Measurements from ENCODE around the gene TP63. TPM values are rescaled to one million over a fixed set of nuclear protein-coding genes. Genes with fewer than 3 reads are reported as not detected.

The TP63 gene
- total RNA-seq, 1 experiment from 2014 or later, result 41.9 TPM

GRCh38 chr3:189714991-189715961, 84.1 kb downstream of the TP63 start:
- H3K4me1 Mint-ChIP-seq (ENCODE audit: insufficient read depth, unreplicated experiment), result peaks cover 30% of the 10 kb centered on the region
- no peaks in the 10 kb centered on the region for H3K36me3 Mint-ChIP-seq (ENCODE audit: insufficient read depth, unreplicated experiment)
- intact Hi-C loops (cut with micrococcal nuclease), result no loop called here
- H3K27ac Mint-ChIP-seq (ENCODE audit: low read depth, unreplicated experiment), result no peak overlapping the region
- CTCF ChIA-PET, result interaction anchor here (0.8 kb wide), 1 partner anchor 17 kb away, joined by 3 read pairs; no protein-coding TSS in a partner anchor
- POLR2A ChIA-PET, result interaction anchor here (0.8 kb wide), 1 partner anchor 8 kb away, joined by 3 read pairs; no protein-coding TSS in a partner anchor
- no peak overlapping the region for H3K4me3 Mint-ChIP-seq (ENCODE audit: unreplicated experiment)
- H3K27me3 Mint-ChIP-seq (ENCODE audit: insufficient read depth, unreplicated experiment), result no peaks in the 10 kb centered on the region
- TF ChIP-seq CTCF (IDR thresholded peaks at IDR 0.05; ENCODE audit: unreplicated experiment), result no peak
- DNase-seq (ENCODE audit: unreplicated experiment), result peak; percentile 24
- BruUV-seq (replicated peaks), result no TSS peak
- H3K9me3 Mint-ChIP-seq (ENCODE audit: unreplicated experiment), result peaks cover 7% of the 10 kb centered on the region

DNA sequence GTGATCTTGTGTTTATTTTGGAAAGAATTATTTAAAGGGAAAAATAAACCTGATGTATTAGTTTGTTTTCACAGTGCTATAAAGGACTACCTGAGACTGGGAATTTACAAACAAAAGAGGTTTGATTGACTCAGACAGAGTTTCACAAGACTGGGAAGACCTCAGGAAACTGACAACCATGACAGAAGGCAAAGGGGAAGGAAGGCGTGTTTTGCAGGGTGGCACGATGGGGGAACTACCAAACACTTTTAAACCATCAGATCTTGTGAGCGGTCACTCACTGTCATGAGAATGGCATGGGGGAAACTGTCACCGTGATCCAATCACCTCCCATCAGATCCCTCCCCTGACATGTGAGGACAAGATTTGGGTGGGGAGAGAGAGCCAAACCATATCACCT, 87.0 kb downstream of the TP63 start:
- Mint-ChIP-seq H3K36me3 (ENCODE audit: insufficient read depth, unreplicated experiment) (no peaks in the 10 kb centered on the region), H3K27me3 (ENCODE audit: insufficient read depth, unreplicated experiment) (no peaks in the 10 kb centered on the region), H3K9me3 (ENCODE audit: unreplicated experiment) (no peaks in the 10 kb centered on the region), H3K27ac (ENCODE audit: low read depth, unreplicated experiment) (no peak overlapping the region), H3K4me3 (ENCODE audit: unreplicated experiment) (no peak overlapping the region), H3K4me1 (ENCODE audit: insufficient read depth, unreplicated experiment) (peaks cover 20% of the 10 kb centered on the region)
- ChIA-PET CTCF (interaction anchor here (1.0 kb wide), 1 partner anchor 14 kb away, joined by 3 read pairs; no protein-coding TSS in a partner anchor), POLR2A (interaction anchor here (0.7 to 0.8 kb wide), 2 partner anchors 450 to 549 kb away, joined by 3 read pairs; no protein-coding TSS in a partner anchor)
- peak; percentile 21 for DNase-seq (ENCODE audit: unreplicated experiment)
- no peak for TF ChIP-seq CTCF (IDR thresholded peaks at IDR 0.05; ENCODE audit: unreplicated experiment)
- intact Hi-C loops (cut with micrococcal nuclease), result no loop called here
- no TSS peak for BruUV-seq (replicated peaks)

DNA sequence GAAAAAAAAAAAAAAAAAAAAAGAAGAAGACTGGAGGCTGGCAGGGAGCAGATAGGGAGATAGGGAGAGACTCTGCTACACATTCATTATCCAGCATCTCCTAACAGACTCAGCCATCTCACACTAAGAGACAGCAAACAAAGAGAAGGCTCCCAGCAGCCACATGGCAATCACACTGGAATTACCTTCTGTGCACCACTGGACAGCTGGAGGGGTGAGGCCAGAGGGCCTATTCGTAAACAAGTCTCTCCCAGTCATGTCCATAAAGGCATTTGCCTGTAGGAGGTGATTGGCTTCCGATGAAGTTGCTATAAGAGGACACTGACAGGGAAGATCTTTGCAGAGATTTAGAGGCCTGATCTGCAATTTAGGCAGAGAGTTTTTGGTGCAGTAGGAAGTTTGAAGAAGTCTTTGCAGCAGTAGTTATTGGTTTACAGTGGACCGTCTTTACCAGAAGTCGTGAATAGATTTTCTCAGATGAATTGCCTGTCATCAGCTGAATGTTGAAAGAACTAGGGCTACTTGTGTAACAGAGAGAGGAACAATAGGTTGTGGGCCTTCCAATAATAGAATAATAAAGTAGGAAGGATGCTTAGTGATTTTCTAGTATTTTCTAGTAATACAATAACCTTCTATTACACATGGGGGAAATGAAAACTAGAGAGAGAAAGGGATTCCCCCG, 89.7 kb downstream of the TP63 start:
- Mint-ChIP-seq H3K4me1 (ENCODE audit: insufficient read depth, unreplicated experiment) (peaks cover 12% of the 10 kb centered on the region), H3K27ac (ENCODE audit: low read depth, unreplicated experiment) (no peak overlapping the region), H3K4me3 (ENCODE audit: unreplicated experiment) (no peak overlapping the region), H3K9me3 (ENCODE audit: unreplicated experiment) (no peaks in the 10 kb centered on the region), H3K36me3 (ENCODE audit: insufficient read depth, unreplicated experiment) (no peaks in the 10 kb centered on the region), H3K27me3 (ENCODE audit: insufficient read depth, unreplicated experiment) (no peaks in the 10 kb centered on the region)
- ChIA-PET CTCF (no interaction called here), POLR2A (interaction anchor here (0.7 to 1.1 kb wide), 2 partner anchors 78 to 113 kb away, joined by 3 read pairs; no protein-coding TSS in a partner anchor)
- no TSS peak for BruUV-seq (replicated peaks)
- TF ChIP-seq CTCF (IDR thresholded peaks at IDR 0.05; ENCODE audit: unreplicated experiment), result no peak
- DNase-seq (ENCODE audit: unreplicated experiment), result no peak
- intact Hi-C loops (cut with micrococcal nuclease), result no loop called here
